Right lobe of liver (tissue), 4 donors: Measurements from ENCODE around the gene TMC6.

Source experiments
- CTCF ChIP-seq, 4 donors: fragments of 200-600 bp in 3 of 4; fragments of 450-650 bp in 1 of 4; IDR thresholded peaks; one replicate each; pipeline versions ENCODE4 v1.5.1 to v1.8.0; 2016 to 2022; ENCODE audit warnings: antibody characterized with exemption in 4 of 4, mild to moderate bottlenecking in 2 of 4
- POLR2A ChIP-seq: fragments of 450-650 bp; IDR thresholded peaks from one replicate; pipeline ENCODE4 v1.6.1; 2017; ENCODE audit warnings: antibody characterized with exemption, mild to moderate bottlenecking
- donor health status: DM: no; HTN: no; CAD: no.
- donor health status: DM: no; HTN: no; CAD: no.
- donor health status: DM: no; HTN: yes; CAD: no.

GRCh38 chr17:78128551-78129350 is at the start of gene TMC6:
- TF ChIP-seq CTCF (IDR thresholded peaks at IDR 0.05) (no peak), POLR2A (peak; percentile 54)
